Stimulated activated CD4-positive, alpha-beta T cell treated with anti-CD3 and anti-CD28 coated beads, Interleukin-1b, Interleukin-23, amount 100 ng/mL, for 4 hours (primary cell): ENCODE measurements around the gene UGT3A1.
"Not testable (repeated sequence)": the region's sequence is repeated elsewhere in the genome, so short reads cannot be mapped to it uniquely, and the experiment has no call there.

Experiments
- DNase-seq, 2 donors: peaks; one replicate each; pipeline ENCODE4 v3.0.0-alpha.2; 2020; ENCODE audit warnings: low read depth in 2 of 2

Gene UGT3A1, protein sequence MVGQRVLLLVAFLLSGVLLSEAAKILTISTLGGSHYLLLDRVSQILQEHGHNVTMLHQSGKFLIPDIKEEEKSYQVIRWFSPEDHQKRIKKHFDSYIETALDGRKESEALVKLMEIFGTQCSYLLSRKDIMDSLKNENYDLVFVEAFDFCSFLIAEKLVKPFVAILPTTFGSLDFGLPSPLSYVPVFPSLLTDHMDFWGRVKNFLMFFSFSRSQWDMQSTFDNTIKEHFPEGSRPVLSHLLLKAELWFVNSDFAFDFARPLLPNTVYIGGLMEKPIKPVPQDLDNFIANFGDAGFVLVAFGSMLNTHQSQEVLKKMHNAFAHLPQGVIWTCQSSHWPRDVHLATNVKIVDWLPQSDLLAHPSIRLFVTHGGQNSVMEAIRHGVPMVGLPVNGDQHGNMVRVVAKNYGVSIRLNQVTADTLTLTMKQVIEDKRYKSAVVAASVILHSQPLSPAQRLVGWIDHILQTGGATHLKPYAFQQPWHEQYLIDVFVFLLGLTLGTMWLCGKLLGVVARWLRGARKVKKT

DNA sequence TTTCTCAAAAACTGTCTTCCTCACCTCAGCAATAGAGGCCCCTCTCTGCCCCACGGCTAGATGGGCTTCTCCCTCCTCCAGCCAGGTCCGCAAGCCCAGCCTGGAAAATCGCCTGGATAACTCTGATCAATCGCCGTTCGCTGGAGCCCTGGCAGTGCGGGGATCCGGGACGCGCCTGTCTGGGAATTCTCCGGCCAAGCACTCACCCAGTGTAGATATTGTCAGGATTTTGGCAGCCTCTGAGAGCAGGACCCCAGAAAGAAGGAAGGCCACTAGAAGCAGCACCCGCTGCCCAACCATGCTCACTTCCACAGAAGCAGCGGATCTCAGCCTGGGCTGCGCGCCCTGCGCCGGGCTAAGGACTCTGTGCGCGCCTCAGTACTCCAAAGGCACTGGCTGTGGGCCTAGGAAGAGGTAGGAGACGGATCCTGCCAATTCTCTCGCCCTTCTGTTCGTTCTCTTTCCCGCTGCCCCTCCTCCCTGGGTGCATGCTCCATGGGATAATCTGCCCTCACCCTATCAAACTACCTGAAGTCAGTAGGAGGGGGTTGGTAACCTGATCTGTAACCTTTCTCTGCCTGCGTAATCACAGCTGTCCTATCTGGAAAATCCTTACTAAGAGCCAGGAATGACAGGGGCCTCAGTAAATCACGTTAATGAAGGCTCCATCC lies at the start of gene UGT3A1:
Gene UGT3A1 (minus strand): TSS at position 450 of the 671 bp plus-strand sequence. CDS start 150 bp downstream, at position 300.
- DNase-seq = no peak

DNA sequence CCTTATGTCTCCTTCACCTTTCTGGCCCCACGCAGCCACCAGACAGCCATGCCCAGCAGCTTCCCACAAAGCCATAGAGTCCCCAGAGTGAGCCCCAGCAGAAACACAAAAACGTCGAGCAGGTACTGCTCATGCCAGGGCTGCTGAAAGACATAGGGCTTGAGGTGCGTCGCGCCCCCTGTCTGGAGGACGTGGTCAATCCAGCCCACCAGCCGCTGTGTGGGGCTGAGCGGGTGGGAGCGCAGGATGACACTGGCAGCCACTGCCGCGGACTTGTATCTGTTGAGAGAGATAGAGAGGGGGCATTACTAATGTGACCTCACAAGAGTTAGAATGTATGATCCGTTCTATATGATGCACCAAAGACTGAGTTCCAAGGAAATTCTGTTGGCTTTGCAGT lies 44.5 kb upstream of the UGT3A1 start:
- DNase-seq = no peak

DNA sequence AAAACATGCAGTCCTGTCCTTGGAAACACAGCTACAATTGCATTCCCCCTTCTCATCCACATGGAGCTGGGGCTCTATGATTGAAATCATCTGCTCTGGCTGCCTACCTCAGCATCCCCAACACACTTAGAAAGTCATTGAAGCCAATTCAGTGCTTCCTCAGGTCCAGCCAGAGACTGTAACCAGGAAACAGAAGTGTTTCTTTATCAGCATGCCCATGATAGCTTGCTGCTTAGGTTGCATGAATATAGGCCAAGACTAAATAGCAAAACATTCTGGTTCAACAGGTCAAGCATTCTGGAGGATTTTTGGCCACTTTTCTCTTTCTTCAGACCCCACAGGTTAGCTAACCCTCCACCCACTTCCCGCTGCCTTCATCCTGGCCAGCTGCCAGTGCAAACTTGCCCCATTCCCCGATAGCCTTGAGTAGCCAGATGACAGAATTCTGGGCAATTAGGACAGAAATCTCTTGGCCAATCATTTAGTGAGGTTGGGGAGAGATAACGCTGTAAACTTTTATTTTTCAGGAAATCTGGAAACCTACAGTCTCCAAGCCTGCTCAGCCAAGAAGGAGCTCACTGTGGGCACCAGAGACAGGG lies 43.4 kb upstream of the UGT3A1 start:
- DNase-seq = not testable (repeated sequence)

DNA sequence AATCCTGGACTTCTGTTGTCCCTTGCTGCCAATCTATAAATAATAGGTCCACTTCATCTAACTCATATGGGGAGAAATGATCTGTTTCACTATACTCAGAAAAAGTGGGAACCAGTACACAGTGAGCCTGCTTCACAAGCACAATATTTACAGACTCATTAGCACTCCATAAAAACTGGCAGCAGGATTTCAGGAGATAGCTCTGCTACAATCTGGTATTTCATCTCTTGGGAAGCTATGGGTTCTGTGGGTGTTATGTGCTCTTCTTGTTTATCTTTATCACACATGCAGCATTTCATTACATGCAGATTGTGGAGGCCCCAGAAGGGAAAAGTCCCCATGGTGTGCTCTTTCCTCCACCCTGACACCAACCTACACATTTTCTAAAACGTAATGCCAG lies 42.3 kb upstream of the UGT3A1 start:
- DNase-seq = no peak

DNA sequence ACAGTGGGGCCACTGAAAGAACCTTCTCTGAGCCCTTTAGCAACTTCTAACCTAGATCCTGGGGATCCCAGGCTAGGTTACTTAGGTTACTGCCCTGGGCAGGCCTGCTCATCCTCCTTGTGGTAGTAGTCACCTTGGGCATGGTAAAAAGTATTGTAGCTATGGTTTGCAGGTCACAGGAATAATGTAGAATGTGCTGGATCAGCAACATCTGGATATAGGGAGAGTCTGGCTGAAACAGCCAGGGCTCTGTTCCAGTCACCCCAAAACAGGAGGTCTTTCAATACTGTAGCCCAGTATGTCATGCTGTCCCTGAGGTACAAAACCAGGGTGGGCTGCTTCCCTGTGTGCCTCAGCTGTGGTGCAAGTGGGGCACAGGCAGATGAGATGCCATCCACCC lies 41.9 kb upstream of the UGT3A1 start:
- DNase-seq = no peak

DNA sequence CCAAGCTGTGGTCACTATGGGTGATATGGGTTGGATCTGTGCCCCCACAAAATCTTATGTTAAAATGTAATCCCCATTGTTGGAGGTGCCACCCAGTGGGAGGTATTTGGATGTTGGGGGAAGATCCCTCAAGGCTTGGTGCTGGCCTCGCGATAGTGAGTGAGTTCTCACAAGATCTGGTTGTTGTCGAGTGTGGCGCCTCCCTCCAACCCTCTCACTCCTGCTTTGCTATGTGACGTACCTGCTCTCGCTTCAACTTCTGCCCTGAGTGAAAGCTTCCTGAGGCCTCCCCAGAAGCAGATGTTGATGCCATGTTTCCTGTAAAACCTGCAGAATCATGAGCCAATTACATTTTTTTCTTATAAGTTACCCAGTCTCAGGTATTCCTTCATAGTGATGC lies 40.0 kb upstream of the UGT3A1 start:
- DNase-seq = no peak

DNA sequence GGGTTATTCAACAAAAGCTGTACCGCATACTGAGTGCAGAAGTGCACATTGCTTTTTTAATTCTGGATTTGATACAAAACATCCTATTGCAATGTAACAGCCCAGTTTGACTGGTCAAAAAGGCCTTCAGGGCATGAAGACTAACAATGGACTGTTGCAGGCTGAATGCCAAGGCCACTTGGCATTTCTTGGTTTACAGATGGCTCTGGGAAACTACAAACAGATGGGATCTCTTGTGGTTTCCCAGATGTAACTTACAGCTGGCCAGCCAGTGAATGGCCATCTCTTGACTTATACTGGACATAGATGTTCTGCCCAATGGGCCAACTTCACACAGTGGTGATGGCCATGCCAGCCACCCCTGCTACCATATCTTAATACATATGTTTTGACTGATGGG lies 38.7 kb upstream of the UGT3A1 start:
- no peak for DNase-seq

DNA sequence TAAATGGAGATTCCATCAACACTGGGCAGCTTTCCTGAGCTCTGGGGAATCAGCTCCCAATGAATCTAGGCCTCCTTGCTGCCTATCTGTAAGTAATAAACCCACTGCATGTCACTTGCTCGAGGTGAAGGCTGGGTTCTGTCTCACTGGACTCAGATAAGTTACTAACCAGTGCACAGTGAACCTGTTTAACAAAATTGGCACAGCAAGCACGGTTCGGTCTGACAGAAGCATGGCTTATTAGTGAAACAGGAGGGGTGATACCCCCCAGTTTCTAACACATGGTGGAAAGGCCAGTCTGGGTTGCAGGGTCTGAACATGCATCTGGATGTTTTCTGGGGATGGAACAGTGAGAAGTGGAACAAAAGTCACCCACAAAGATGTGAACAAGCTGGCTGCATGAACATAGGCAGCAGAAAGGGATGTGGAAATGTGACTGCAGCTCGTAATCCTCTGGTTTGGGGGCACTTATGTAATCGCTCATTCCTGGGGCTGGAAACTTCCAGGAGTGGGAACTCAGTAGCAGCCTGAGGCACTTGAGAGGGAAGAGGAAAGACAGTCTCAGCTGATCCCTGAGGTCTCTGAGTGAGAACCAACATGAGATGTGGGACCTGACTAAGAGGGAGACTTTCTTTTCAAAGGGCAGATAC lies 37.8 kb upstream of the UGT3A1 start:
- no peak for DNase-seq

DNA sequence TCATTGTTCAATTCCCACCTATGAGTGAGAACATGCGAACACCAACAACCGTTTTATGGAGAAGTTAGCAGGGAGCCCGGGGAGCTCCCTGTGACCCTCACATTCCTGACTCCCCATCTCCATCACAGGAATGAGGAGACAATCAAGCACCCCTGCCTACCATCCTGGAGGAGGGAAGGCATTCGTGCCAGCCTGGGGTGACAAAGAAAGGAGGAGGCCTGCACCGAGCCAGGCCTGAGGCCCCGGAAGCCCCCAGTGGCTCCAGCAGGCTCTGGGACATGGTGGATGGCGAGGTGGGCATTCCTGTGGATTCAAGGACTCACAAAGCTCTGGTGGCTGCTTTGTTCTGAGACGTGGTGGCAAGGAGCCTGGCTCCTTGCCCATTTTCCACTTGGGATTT lies 36.5 kb upstream of the UGT3A1 start:
- DNase-seq = no peak

DNA sequence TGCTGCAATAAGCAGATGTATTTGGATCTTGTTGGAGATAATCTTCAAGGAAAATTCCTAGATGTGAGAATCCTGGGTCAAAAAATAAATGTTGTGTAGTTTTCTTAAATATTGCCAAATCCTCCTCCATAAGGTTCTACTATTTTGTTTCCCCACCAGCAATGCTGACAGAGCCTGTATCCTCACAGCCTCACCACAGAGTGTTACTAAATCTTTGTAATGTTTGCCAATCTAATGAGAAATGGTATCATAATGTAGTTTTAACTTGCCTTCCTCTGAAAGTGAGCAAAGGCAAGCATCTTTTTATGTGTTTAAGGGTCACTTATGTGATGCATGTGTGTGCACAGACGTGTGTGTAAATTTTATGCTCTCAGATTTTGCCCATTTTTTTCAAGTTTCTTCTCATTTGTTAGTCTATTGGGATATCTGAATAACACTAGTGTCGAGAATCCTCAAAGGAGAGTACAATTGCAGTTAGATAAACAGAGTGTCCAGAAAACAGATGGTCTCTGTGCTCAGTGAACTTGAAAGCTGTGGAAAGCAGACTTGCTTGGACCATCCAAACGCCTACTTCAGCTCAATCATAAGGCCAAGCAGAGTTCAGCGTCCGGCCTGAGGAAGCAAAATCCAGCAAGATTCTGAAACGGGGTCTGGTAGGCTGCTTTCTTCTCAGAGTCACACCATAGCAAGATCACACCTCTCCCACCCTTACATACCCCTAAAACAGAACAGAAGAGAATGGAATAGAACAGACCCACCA lies 35.7 kb upstream of the UGT3A1 start:
- DNase-seq = no peak

DNA sequence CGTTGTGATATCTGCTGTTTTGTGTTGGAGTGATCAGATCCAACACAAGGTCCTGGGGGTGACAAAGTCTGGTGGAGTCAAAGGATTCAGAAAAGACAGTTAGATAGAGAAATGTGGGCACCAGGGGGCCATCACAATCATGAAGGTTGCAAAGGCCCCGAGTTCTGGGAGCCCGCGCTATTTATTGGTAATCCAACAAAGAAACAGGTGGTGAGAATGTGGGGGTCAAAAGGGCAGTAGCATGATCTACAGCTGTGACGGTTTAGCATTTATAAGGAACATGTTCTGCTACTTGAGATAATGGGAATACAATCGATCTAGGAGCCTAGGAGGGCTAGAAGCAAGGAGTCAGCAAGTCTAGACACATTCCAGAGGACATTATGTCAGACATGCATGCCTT lies 31.1 kb upstream of the UGT3A1 start:
- DNase-seq = not testable (repeated sequence)

DNA sequence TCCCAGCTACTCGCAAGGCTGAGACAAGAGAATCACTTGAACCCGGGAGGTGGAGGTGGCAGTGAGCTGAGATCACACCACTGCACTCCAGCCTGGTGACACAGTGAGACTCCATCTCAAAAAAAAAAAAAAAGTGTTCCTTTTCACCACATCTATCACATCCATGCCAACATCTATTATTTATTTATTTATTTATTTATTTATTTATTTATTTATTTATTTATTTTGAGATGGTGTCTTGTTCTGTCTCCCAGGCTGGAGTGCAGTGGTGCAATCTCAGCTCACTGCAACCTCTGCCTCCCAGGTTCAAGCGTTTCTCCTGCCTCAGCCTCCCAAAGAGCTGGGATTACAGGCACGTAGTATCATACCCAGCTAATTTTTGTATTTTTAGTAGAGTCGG lies 28.4 kb upstream of the UGT3A1 start:
- not testable (repeated sequence) for DNase-seq

DNA sequence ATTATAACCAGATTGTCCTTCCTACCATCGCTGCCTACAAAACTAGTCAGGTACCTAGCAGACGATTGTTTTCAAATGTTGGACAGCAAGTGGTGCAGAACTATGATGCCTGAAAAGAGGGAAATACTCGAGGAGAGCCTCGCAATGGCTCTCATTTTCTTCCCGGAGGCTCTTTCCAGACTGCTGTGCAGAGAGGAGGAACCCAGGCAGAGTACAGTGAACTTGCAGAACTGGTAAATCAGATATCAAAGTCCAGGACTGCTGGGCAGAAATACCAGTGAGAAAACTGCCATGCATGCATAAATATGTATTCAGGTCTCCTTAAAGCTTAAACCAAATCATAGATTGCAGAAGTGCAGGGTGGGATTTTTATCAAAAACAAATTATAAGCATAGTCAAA lies 26.4 kb upstream of the UGT3A1 start:
- no peak for DNase-seq

DNA sequence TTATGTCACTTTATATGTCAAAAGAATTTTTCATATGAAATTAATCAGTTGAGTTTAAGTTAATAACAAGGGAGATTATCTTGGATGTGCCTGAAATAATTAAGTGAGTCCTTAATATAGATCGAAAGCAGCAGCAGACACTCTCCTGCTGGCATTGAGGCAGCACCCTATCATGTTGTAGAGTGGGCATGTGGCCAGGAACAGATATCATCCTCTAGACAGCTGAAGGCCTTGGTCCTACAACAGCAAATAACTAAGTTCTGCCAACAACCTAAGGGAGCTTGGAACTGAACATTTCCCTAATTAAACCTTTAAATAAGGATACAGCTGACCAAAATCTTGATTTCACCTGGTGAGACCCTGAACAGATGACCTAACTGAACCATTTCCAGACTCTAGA lies 25.8 kb upstream of the UGT3A1 start:
- no peak for DNase-seq

DNA sequence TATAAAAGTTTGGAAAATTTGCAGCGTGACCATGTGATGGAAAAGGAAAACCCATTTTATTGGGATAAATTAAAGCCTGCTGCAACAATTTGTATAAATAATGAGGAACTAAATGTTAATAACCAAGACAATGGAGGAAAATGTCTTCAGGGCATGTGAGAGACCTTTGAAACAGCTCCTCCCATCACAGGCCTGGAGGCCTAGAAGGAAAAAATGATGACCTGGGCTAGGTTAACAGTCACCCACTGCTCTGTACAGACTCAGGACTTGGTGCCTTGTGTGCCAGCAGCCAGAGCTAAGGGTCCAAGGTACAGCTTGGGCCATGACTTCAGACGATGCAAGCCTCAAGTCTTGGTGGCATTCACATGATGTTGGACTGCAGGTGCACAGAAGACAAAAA lies 22.0 kb upstream of the UGT3A1 start:
- no peak for DNase-seq

DNA sequence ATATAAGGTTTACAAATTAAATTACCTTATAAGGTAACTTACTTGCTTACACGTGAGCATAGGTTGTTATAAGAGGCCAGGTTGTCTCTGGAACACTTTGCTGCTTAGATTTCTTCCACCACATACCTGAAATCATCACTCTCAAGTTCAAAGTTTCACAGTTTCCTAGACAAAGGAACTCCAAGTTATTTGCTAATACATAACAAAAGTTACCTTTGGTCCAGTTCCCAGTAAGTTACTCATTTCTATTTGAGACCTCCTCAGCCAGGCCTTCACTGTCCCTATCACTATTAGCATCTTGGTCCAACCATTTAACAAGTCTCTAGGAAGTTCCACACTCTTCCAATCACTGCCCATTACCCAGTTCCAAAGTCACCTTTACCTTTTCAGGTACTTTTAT lies 18.5 kb upstream of the UGT3A1 start:
- DNase-seq = no peak

DNA sequence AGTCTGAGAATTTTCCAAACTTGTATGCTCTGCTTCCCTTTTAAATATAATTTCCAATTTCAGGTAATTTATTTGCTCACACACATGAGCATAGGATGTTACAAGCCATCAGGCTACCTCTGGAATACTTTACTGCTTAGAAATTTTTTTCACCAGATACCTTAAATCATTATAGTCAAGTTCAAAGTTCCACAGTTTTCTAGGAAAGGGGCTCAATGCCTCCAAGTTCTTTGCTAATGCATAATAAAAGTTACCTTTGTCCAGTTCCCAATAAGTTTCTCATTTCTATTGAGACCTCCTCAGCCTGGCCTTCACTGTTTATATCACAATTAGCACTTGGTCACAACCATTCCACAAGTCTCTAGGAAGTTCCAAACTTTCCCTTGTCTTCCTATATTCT lies 16.2 kb upstream of the UGT3A1 start:
- no peak for DNase-seq

DNA sequence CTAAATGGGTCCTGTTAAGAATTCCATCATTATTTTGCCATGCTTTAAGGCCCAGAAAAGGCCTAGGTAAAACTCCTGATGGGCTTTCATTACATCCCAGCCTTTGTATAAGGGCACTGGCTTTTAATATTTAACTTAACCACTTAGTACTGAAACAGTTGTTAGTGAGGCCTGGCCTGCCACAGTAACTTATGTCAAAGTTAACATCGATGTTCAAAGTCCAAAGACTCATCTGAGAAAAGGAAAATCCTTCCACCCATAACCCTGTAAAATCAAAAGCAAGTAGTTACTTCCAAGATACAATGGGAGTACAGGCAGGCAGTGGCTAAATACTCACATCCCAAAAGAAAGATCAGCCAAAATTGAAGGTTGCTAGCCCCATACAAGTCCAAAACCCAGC lies 15.0 kb upstream of the UGT3A1 start:
- DNase-seq = no peak

DNA sequence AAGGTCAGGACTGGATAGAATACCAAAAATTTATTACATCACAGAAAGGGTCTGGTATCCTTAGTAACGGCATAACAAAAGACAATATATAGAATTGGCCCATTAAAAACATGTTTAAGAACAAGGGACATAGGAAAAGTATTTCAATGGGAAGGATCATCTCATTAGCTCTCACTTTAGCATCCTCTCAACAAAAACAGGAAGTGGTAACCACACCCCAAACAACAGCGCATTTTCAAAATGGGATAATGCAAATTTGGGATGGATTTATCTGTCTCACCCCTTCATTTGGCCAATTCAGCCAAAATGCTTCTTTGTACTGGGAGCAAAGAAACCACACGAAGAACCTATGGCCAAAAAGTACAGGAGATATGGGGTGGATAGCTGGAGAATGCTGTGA lies 9.8 kb upstream of the UGT3A1 start:
- DNase-seq = no peak

DNA sequence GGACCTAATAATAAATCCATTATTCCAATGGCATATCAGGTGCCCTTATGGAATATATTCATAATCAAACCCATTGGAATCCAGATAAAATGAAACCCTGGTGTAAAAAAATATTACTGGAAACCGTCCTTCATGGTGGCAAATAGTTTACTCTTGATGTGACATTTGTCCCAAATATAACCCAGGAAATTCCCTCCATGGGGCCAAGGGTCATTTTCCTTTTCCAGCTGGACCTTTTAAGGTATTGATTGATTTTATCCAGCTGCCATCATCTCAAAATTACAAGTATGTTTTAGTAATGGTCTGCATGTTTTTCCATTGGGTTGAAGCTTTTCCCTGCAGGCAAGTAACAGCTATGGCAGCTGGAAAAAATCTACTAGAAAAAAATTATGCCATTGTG lies 8.4 kb upstream of the UGT3A1 start:
- DNase-seq = no peak

DNA sequence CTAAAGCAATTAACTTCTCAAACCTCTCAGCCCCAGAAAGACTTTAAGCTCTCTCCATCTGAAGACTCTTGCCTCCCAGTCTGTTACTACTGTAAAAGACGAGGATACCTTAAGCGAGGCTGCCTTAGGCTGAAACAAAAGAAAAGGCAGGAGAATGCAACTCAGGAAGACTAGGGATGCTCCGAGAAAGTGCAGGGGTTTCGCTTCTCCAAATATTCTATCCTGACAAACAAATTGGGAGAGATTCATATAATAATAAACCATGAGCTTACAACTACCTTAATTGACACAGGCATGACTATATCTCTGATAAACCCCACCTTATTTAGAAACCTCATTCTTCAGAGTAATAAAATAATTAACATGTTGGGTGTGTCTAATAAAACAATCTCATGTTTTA lies 4.9 kb upstream of the UGT3A1 start:
- no peak for DNase-seq

DNA sequence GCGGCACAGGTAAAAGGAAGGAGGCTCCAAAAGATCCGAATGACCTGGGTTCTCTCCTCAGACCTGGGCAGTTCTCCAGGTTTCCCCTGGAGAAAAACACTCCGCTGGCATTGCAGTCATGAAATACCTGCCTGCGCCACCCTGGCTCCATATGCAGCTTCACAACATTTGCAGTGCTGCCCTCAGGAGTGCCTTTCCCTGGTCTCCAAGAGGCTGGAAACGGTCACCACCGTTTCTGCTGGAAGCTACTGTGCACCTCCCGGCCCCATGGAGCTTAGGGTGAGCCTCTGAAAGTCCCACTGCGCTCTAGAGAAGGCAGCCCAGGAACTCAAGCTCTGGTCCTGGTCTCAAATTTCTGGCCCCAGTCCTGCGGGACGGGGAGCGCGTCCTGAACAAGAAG lies 670 bp downstream of the UGT3A1 start:
- DNase-seq = no peak
